H1 (cell line): ENCODE data around the gene KLHDC7B. TPM values are rescaled to one million over a fixed set of nuclear protein-coding genes. Genes with fewer than 3 reads are reported as not detected.

Source experiments
- CTCF ChIA-PET: fragments of 300-600 bp; sonication (Branson Sonifier 250); formaldehyde crosslinking; loops from one replicate; lab custom pipeline; 2021; ENCODE audit not compliant: partially characterized antibody; lab: Charles Lee
- POLR2A ChIA-PET: fragments of 300-600 bp; sonication (Branson Sonifier 250); formaldehyde crosslinking; loops from one replicate; lab custom pipeline; 2021; ENCODE audit warnings: inconsistent platforms; ENCODE audit not compliant: partially characterized antibody; lab: Charles Lee
- DNase-seq, 2 experiments: peaks; one replicate each; pipeline versions ENCODE4 v3.0.0 to v3.0.0-alpha.2; 2010 to 2022; ENCODE audit warnings: low spot score in 2 of 2, low read depth in 1 of 2, mixed read lengths in 1 of 2
- FAIRE-seq: peaks from 2 replicates; lab custom pipeline; 2011; peaks lifted over from hg19 to GRCh38; lab: Jason Lieb, UNC
- H2AFZ ChIP-seq: 2 replicates; pipeline ENCODE4 v1.8.1; 2012; ENCODE audit warnings: low read length, inconsistent platforms
- H2AK5ac ChIP-seq: 2 replicates; pipeline ENCODE4 v1.6.1; 2013; ENCODE audit warnings: low read depth, low read length
- H2BK120ac ChIP-seq: replicated peaks from 2 replicates; pipeline ENCODE3; 2013; ENCODE audit warnings: low read depth, low read length, inconsistent platforms
- H2BK12ac ChIP-seq: 2 replicates; pipeline ENCODE4 v1.6.1; 2013; ENCODE audit warnings: low read depth, low read length
- H2BK15ac ChIP-seq: 2 replicates; pipeline ENCODE4 v1.6.1; 2013; ENCODE audit warnings: low read length
- H2BK20ac ChIP-seq: 2 replicates; pipeline ENCODE4 v1.6.1; 2013; ENCODE audit warnings: low read length
- H2BK5ac ChIP-seq: 2 replicates; pipeline ENCODE4 v1.6.1; 2013; ENCODE audit warnings: low read depth, low read length
- H3K14ac ChIP-seq: 2 replicates; pipeline ENCODE4 v1.6.1; 2013; ENCODE audit warnings: inconsistent platforms; ENCODE audit not compliant: insufficient read length
- H3K18ac ChIP-seq: 2 replicates; pipeline ENCODE4 v1.6.1; 2013; ENCODE audit warnings: low read length; ENCODE audit errors: extremely low read depth
- H3K23ac ChIP-seq: 2 replicates; pipeline ENCODE4 v1.6.1; 2013; ENCODE audit warnings: inconsistent platforms; ENCODE audit not compliant: insufficient read length
- H3K23me2 ChIP-seq: 2 replicates; pipeline ENCODE4 v1.6.1; 2013; ENCODE audit warnings: low read depth, low read length
- H3K27ac ChIP-seq: 2 replicates; pipeline ENCODE4 v1.6.1; 2011; ENCODE audit warnings: low read depth, low read length, inconsistent platforms
- H3K27me3 ChIP-seq, 4 experiments: replicated peaks in 1 of 4; 1 replicate in 1 of 4; 2 replicates in 3 of 4; pipeline versions ENCODE4 v1.6.1 to v1.8.1; 2011 to 2013; ENCODE audit warnings: low read length in 3 of 4, mild to moderate bottlenecking in 3 of 4, inconsistent platforms in 2 of 4, mixed read lengths in 2 of 4, moderate library complexity in 1 of 4; ENCODE audit not compliant: control insufficient read depth in 3 of 4, insufficient read depth in 3 of 4; ENCODE audit errors: extremely low read depth in 1 of 4
- H3K36me3 ChIP-seq, 4 experiments: 2 replicates each; pipeline versions ENCODE4 v1.6.1 to v1.8.1; 2011 to 2013; ENCODE audit warnings: mild to moderate bottlenecking in 4 of 4, low read length in 3 of 4, moderate library complexity in 2 of 4, control low read depth in 1 of 4, inconsistent platforms in 1 of 4; ENCODE audit not compliant: insufficient read depth in 4 of 4, control insufficient read depth in 2 of 4
- H3K4ac ChIP-seq: replicated peaks from 2 replicates; pipeline ENCODE3; 2013; ENCODE audit warnings: low read length, low read depth, mixed read lengths, inconsistent platforms; ENCODE audit not compliant: insufficient read length
- H3K4me1 ChIP-seq, 4 experiments: replicated peaks in 1 of 4; 1 replicate in 1 of 4; 2 replicates in 3 of 4; pipeline versions ENCODE4 v1.6.1 to v1.8.1; 2011 to 2013; ENCODE audit warnings: low read length in 3 of 4, inconsistent platforms in 2 of 4, mixed read lengths in 1 of 4; ENCODE audit not compliant: insufficient read depth in 4 of 4, control insufficient read depth in 3 of 4
- H3K4me2 ChIP-seq, 2 experiments: 2 replicates each; pipeline versions ENCODE4 v1.6.1 to v1.8.1; 2011 to 2013; ENCODE audit warnings: low read depth in 2 of 2, low read length in 2 of 2, control low read depth in 1 of 2, inconsistent platforms in 1 of 2, mild to moderate bottlenecking in 1 of 2; ENCODE audit not compliant: insufficient read depth in 1 of 2
- H3K4me3 ChIP-seq, 4 experiments: fragments of 200-600, 300-600 bp in 1 of 4; sonication (generic), shearing (Covaris generic), sonication (Bioruptor Twin) in 1 of 4; 2 replicates each; pipeline versions ENCODE4 v1.5.1 to v1.8.1; 2011 to 2016; ENCODE audit warnings: low read length in 4 of 4, low read depth in 3 of 4, control low read depth in 2 of 4, inconsistent platforms in 2 of 4, mild to moderate bottlenecking in 2 of 4, mixed read lengths in 1 of 4, moderate library complexity in 1 of 4; ENCODE audit not compliant: insufficient read depth in 2 of 4; ENCODE audit errors: extremely low read depth in 1 of 4
- H3K56ac ChIP-seq: replicated peaks from 2 replicates; pipeline ENCODE3; 2013; ENCODE audit warnings: low read depth, mild to moderate bottlenecking, mixed read lengths, low read length, inconsistent platforms; ENCODE audit not compliant: insufficient read length
- H3K79me1 ChIP-seq: 2 replicates; pipeline ENCODE4 v1.6.1; 2013; ENCODE audit warnings: low read depth, low read length, control low read depth
- H3K79me2 ChIP-seq, 2 experiments: 2 replicates each; pipeline versions ENCODE4 v1.6.1 to v1.8.1; 2012 to 2013; ENCODE audit warnings: low read length in 2 of 2, mild to moderate bottlenecking in 2 of 2, inconsistent platforms in 1 of 2; ENCODE audit not compliant: insufficient read depth in 2 of 2, control insufficient read depth in 1 of 2
- H3K9ac ChIP-seq, 4 experiments: replicated peaks in 1 of 4; 1 replicate in 1 of 4; 2 replicates in 3 of 4; pipeline versions ENCODE4 v1.6.1 to v1.8.1; 2011 to 2013; ENCODE audit warnings: low read depth in 3 of 4, low read length in 3 of 4, control low read depth in 2 of 4, mild to moderate bottlenecking in 2 of 4, moderate library complexity in 2 of 4, inconsistent platforms in 1 of 4; ENCODE audit errors: extremely low read depth in 1 of 4
- H3K9me3 ChIP-seq, 2 experiments: 2 replicates each; pipeline versions ENCODE4 v1.6.1 to v1.8.1; 2012 to 2013; ENCODE audit warnings: mild to moderate bottlenecking in 2 of 2, moderate library complexity in 2 of 2, control low read depth in 1 of 2, inconsistent platforms in 1 of 2, low read depth in 1 of 2, low read length in 1 of 2, mixed read lengths in 1 of 2; ENCODE audit not compliant: insufficient read depth in 2 of 2
- H4K20me1 ChIP-seq, 2 experiments: replicated peaks in 1 of 2; 2 replicates each; pipeline versions ENCODE3 to v1.8.1; 2011 to 2013; ENCODE audit warnings: inconsistent platforms in 2 of 2, low read length in 2 of 2, mild to moderate bottlenecking in 1 of 2; ENCODE audit not compliant: insufficient read depth in 2 of 2, control insufficient read depth in 1 of 2
- H4K5ac ChIP-seq: 2 replicates; pipeline ENCODE4 v1.6.1; 2013; ENCODE audit warnings: low read length, low read depth, mixed read lengths, inconsistent platforms; ENCODE audit not compliant: insufficient read length
- H4K8ac ChIP-seq: 2 replicates; pipeline ENCODE4 v1.8.0; 2013; ENCODE audit warnings: mild to moderate bottlenecking, moderate library complexity, low read length, inconsistent platforms; ENCODE audit not compliant: insufficient read depth; ENCODE audit errors: extremely low read depth
- H4K91ac ChIP-seq: replicated peaks from 2 replicates; pipeline ENCODE3; 2013; ENCODE audit warnings: low read length, mixed read lengths, inconsistent platforms; ENCODE audit not compliant: insufficient read length
- CBX5 ChIP-seq: fragments of 300-800, 300-1000 bp; sonication (generic); IDR thresholded peaks from 2 replicates; pipeline ENCODE4 v1.7.1; 2016; ENCODE audit warnings: antibody characterized with exemption, low read length, low read depth
- EP300 ChIP-seq, 2 experiments: IDR thresholded peaks; 1 replicate in 1 of 2; 2 replicates in 1 of 2; pipeline ENCODE4 v1.6.1; 2011 to 2012; ENCODE audit warnings: low read depth in 2 of 2, low read length in 2 of 2, mild to moderate bottlenecking in 2 of 2, borderline replicate concordance in 1 of 2, inconsistent platforms in 1 of 2, moderate library complexity in 1 of 2
- MAFK ChIP-seq: IDR thresholded peaks from 2 replicates; pipeline ENCODE4 v1.6.1; 2012; ENCODE audit warnings: low read depth, mild to moderate bottlenecking, improper control_type of control experiment, low read length
- POLR2A ChIP-seq, 2 experiments: IDR thresholded peaks; 1 replicate in 1 of 2; 2 replicates in 1 of 2; pipeline ENCODE4 v1.6.1; 2011; ENCODE audit warnings: low read depth in 2 of 2, low read length in 2 of 2, mild to moderate bottlenecking in 2 of 2; ENCODE audit errors: control extremely low read depth in 1 of 2
- POLR2AphosphoS5 ChIP-seq: IDR thresholded peaks from 2 replicates; pipeline ENCODE4 v1.6.1; 2011; ENCODE audit warnings: low read depth, low read length
- RFX5 ChIP-seq: IDR thresholded peaks from 2 replicates; pipeline ENCODE4 v1.6.1; 2011; ENCODE audit warnings: low read depth, low read length, improper control_type of control experiment, borderline replicate concordance
- RXRA ChIP-seq: IDR thresholded peaks from 2 replicates; pipeline ENCODE4 v1.6.1; 2011; ENCODE audit warnings: low read depth, mild to moderate bottlenecking, low read length, moderate library complexity; ENCODE audit not compliant: insufficient read depth
- SIRT6 ChIP-seq: IDR thresholded peaks from one replicate; pipeline ENCODE4 v1.7.1; 2012; ENCODE audit warnings: low read length, inconsistent platforms
- SRF ChIP-seq: IDR thresholded peaks from 2 replicates; pipeline ENCODE4 v1.6.1; 2011; ENCODE audit warnings: mild to moderate bottlenecking, low read depth, low read length, moderate library complexity
- TBP ChIP-seq: IDR thresholded peaks from 2 replicates; pipeline ENCODE4 v1.6.1; 2011; ENCODE audit warnings: low read depth, low read length, improper control_type of control experiment
- USF2 ChIP-seq: IDR thresholded peaks from 2 replicates; pipeline ENCODE4 v1.6.1; 2011; ENCODE audit warnings: low read length, improper control_type of control experiment
- ZNF274 ChIP-seq: IDR thresholded peaks from 2 replicates; pipeline ENCODE4 v1.7.0; 2012; ENCODE audit warnings: low read length, borderline replicate concordance; ENCODE audit errors: extremely low read depth
- WGBS, 2 experiments: shearing (Covaris generic) in 1 of 2; methylation state at CpG; one replicate each; pipeline versions ENCODE4 v1.1.6 to v1.1.7; 2013 to 2015; ENCODE audit warnings: low lambda C conversion rate in 2 of 2, mixed read lengths in 2 of 2, inconsistent platforms in 1 of 2, low coverage in 1 of 2, missing lambda C conversion rate in 1 of 2; ENCODE audit not compliant: insufficient replicate concordance in 2 of 2, insufficient coverage in 1 of 2, insufficient read length in 1 of 2; ENCODE audit errors: extremely low coverage in 1 of 2, missing lambda C conversion rate in 1 of 2; 5-methylcytosine and 5-hydroxymethylcytosine counted together
- polyA plus RNA-seq, 7 experiments: library from polyadenylated mRNA; depleted of rRNA in 3 of 7; stranded (reverse) in 5 of 7; unstranded in 2 of 7; fragments of >200 nt in 5 of 7; fragments of 200-250 nt in 2 of 7; gene quantifications; 1 replicate in 5 of 7; 2 replicates in 1 of 7; 4 replicates in 1 of 7; pipeline versions ENCODE4 v1.2.1 to v1.2.3, GENCODE V29; 2011 to 2013; ENCODE audit warnings: missing spikeins in 2 of 7, mixed read lengths in 2 of 7
- total RNA-seq: library from RNA; stranded (reverse); fragmentation: NEBNext Ultra II Directional; extraction: Animal tissue kit (Norgen Biotek cat#: 25700); gene quantifications from 2 replicates; pipeline ENCODE4 v1.2.1, GENCODE V29; 2021

The KLHDC7B gene
- total and polyA plus RNA-seq, 2 of the 8 experiments (the other 6 are each of a cell fraction or from before 2014, with no cell fraction given) = not detected

GRCh38 chr22:50586416-50586815 lies 40.7 kb downstream of the KLHDC7B start:
- no peak overlapping the region for H2BK120ac ChIP-seq
- no peak overlapping the region for H3K9ac ChIP-seq
- ChIA-PET CTCF (interaction anchor here (0.8 to 4.0 kb wide), 10 partner anchors 9 to 114 kb away, joined by 3 to 19 read pairs (median 4); partner anchors contain the start of gene SYCE3), POLR2A (interaction anchor here (0.8 to 1.5 kb wide), 2 partner anchors 8 to 9 kb away, joined by 3 read pairs; partner anchors contain the start of gene CPT1B)
- no peak overlapping the region for H2BK12ac ChIP-seq
- H3K4me1 ChIP-seq = peaks cover 4 to 15% (median 7%) of the 10 kb centered on the region in 4 experiments
- no peak overlapping the region for H2BK5ac ChIP-seq
- no peak overlapping the region for H4K8ac ChIP-seq
- no peaks in the 10 kb centered on the region for H3K36me3 ChIP-seq
- no peak overlapping the region for H4K5ac ChIP-seq
- H3K23me2 ChIP-seq = peaks cover 10% of the 10 kb centered on the region; the same call in 1 of the 2 replicates
- no peak overlapping the region for H3K14ac ChIP-seq
- H3K79me1 ChIP-seq = 0 out of 2 replicates have a peak, but pooled peaks cover 3% of the 10 kb centered on the region
- FAIRE-seq = no peak
- H3K4ac ChIP-seq = no peak overlapping the region
- H3K27ac ChIP-seq = no peak overlapping the region
- H4K91ac ChIP-seq = no peak overlapping the region
- H3K27me3 ChIP-seq = 0 out of 7 replicates have a peak, but pooled peaks cover 0 to 1% (median 0%) of the 10 kb centered on the region in 4 experiments
- no peak overlapping the region for H2BK15ac ChIP-seq
- H2BK20ac ChIP-seq = no peak overlapping the region
- H2AFZ ChIP-seq = no peak overlapping the region
- peaks cover 0 to 1% of the 10 kb centered on the region in 2 experiments; a peak in 1 of 4 replicates for H3K79me2 ChIP-seq
- H2AK5ac ChIP-seq = no peak overlapping the region; the same call in 1 of the 2 replicates
- no peak overlapping the region for H3K56ac ChIP-seq
- no peak overlapping the region for H3K23ac ChIP-seq
- no peak overlapping the region for H3K18ac ChIP-seq
- no peak for DNase-seq
- no peaks in the 10 kb centered on the region for H3K9me3 ChIP-seq
- 60% methylated on average over 5 of the region's 5 CpGs; no CpG with 5 or more reads in 1 of the 2 experiments for WGBS, 2 experiments
- no peak overlapping the region for H3K4me2 ChIP-seq
- H3K4me3 ChIP-seq = no peak overlapping the region
- no peaks in the 10 kb centered on the region for H4K20me1 ChIP-seq
- TF ChIP-seq RXRA (no peak), SRF (no peak), SIRT6 (no peak), TBP (no peak), RFX5 (no peak), ZNF274 (no peak), USF2 (no peak), CBX5 (no peak), MAFK (no peak), POLR2AphosphoS5 (no peak), EP300 (IDR thresholded peaks at IDR 0.05; ENCODE audit: borderline replicate concordance in 1 of 2, low read depth in 2 of 2, low read length in 2 of 2) (no peak), POLR2A (IDR thresholded peaks at IDR 0.05; ENCODE audit: control extremely low read depth in 1 of 2, low read depth in 2 of 2, low read length in 2 of 2) (no peak)
